Mucosa of descending colon (tissue), 3 donors: ENCODE results near the gene TUBGCP5. TPM values are rescaled to one million over a fixed set of nuclear protein-coding genes. Genes with fewer than 3 reads are reported as not detected.

ENCODE experiments used
- ATAC-seq: fragments of 200-7000 bp; cut with Tn5 transposase; one replicate; pipeline ENCODE4 v1.9.1; 2020; ENCODE audit warnings: mild to moderate bottlenecking, moderate library complexity
- DNase-seq, 3 donors: peaks; one replicate each; pipeline ENCODE4 v3.0.0-alpha.2; 2020
- H3K36me3 ChIP-seq: fragments of 200-600 bp; one replicate; pipeline ENCODE4 v1.8.0; 2021; ENCODE audit warnings: low read depth, mild to moderate bottlenecking
- H3K4me1 ChIP-seq: fragments of 200-600 bp; one replicate; pipeline ENCODE4 v1.8.0; 2021; ENCODE audit warnings: low read depth, mild to moderate bottlenecking
- H3K4me3 ChIP-seq: fragments of 200-600 bp; one replicate; pipeline ENCODE4 v1.8.0; 2021; ENCODE audit warnings: mild to moderate bottlenecking
- H3K9me3 ChIP-seq: fragments of 200-600 bp; one replicate; pipeline ENCODE4 v1.8.0; 2021; ENCODE audit warnings: mild to moderate bottlenecking
- intact Hi-C, 2 donors: fragments of 100-400 bp; cut with DNase I in 1 of 2; cut with micrococcal nuclease in 1 of 2; formaldehyde crosslinking; loops; one replicate each; pipeline versions ENCODE4 v1.11.0 to v1.11.1; 2022; cut with DNase I, micrococcal nuclease
- total RNA-seq, 3 donors: library from RNA; stranded (reverse); fragmentation: NEBNext Ultra II Directional in 2 of 3; extraction: Animal tissue kit (Norgen Biotek cat#: 25700) in 2 of 3; gene quantifications; one replicate each; pipeline versions ENCODE4 v1.2.1 to v1.2.4, GENCODE V29; 2021 to 2023
- TF ChIP-seq, protein P1 (sequence below): fragments of 200-600 bp; IDR thresholded peaks from one replicate; pipeline ENCODE4 v1.8.0; 2022; ENCODE audit warnings: antibody characterized with exemption, mild to moderate bottlenecking
- donor health status: DM: no; HTN: no; CAD: no; lungs with moderate emphysema.
- donor health status: DM: no; HTN: no; CAD: no.
- donor health status: DM: no; HTN: yes; CAD: no.

Gene TUBGCP5
- total RNA-seq, 3 donors from 2014 or later: 11.9 to 15.3 (median 13.8) TPM

- Histone ChIP-seq H3K4me3 (no peak overlapping the region), H3K36me3 (no peaks in the 10 kb centered on the region), H3K4me1 (peaks cover 4% of the 10 kb centered on the region), H3K9me3 (no peaks in the 10 kb centered on the region)
- DNase-seq (no peak), ATAC-seq (no peak)
- TF ChIP-seq, protein P1, sequence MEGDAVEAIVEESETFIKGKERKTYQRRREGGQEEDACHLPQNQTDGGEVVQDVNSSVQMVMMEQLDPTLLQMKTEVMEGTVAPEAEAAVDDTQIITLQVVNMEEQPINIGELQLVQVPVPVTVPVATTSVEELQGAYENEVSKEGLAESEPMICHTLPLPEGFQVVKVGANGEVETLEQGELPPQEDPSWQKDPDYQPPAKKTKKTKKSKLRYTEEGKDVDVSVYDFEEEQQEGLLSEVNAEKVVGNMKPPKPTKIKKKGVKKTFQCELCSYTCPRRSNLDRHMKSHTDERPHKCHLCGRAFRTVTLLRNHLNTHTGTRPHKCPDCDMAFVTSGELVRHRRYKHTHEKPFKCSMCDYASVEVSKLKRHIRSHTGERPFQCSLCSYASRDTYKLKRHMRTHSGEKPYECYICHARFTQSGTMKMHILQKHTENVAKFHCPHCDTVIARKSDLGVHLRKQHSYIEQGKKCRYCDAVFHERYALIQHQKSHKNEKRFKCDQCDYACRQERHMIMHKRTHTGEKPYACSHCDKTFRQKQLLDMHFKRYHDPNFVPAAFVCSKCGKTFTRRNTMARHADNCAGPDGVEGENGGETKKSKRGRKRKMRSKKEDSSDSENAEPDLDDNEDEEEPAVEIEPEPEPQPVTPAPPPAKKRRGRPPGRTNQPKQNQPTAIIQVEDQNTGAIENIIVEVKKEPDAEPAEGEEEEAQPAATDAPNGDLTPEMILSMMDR: no peak
- intact Hi-C loops: no loop called here
Measured at GRCh38 chr15:22954326-22954725, 85.0 kb downstream of the TUBGCP5 start.

- ATAC-seq (no peak), DNase-seq (no peak)
- TF ChIP-seq, protein P1: no peak
- no peak overlapping the region for H3K4me3 ChIP-seq
- no peaks in the 10 kb centered on the region for H3K9me3 ChIP-seq
- intact Hi-C loops: no loop called here
- H3K36me3 ChIP-seq: no peaks in the 10 kb centered on the region
- peaks cover 4% of the 10 kb centered on the region for H3K4me1 ChIP-seq
Measured at GRCh38 chr15:22952796-22953579, 86.4 kb downstream of the TUBGCP5 start.

DNA sequence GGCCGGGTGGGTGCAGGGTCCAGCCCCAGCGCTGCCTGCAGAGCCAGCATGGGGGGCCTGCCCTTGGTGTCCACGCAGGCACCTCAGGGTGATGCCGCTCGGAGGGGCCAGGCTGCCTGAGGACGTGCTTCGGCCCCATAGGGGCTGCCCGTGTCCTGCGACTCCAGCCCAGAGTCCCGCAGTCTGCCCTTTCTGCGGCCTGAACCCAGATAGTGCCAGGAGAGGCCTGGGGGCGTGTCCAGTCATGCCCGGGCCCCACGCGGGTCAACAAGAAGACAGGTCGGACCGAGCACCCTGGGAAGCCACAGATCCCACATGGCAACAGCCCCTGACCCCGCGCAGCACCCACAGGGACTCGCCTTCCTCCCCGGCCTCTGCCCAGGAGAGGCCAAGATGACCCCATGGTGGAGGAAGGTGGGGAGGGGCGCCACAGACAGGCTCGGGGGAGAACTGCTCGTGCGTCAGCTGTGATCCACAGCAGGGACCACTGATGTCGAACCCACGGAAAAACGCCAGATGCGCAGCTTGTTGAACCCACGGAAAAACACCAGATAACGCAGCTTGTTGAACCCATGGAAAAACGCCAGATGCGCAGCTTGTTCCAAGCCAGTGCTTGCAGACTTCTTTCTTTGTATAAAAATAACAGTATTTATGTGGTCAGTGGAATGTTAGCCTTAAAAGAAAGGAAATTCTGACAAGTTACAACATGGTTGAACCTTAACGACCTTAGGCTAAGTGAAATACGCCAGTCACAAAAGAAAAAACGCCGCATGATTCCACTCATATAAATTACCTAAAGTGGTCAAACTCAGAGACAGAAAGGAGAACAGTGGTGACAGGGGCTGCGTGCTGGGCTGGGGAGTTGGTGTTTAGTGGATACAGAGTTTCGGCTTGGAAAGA, 87.7 kb downstream of the TUBGCP5 start:
- no peaks in the 10 kb centered on the region for H3K9me3 ChIP-seq
- no peak for ATAC-seq
- H3K36me3 ChIP-seq: no peaks in the 10 kb centered on the region
- intact Hi-C loops: no loop called here
- no peak for DNase-seq
- H3K4me3 ChIP-seq: no peak overlapping the region
- TF ChIP-seq, protein P1: no peak
- H3K4me1 ChIP-seq: peaks cover 4% of the 10 kb centered on the region

- Histone ChIP-seq H3K4me1 (peaks cover under 1% of the 10 kb centered on the region), H3K4me3 (no peak overlapping the region), H3K36me3 (no peaks in the 10 kb centered on the region), H3K9me3 (no peaks in the 10 kb centered on the region)
- ATAC-seq (no peak), DNase-seq (no peak)
- intact Hi-C loops: no loop called here
- TF ChIP-seq, protein P1: no peak
Measured at GRCh38 chr15:22951031-22951380, 88.4 kb downstream of the TUBGCP5 start.

DNA sequence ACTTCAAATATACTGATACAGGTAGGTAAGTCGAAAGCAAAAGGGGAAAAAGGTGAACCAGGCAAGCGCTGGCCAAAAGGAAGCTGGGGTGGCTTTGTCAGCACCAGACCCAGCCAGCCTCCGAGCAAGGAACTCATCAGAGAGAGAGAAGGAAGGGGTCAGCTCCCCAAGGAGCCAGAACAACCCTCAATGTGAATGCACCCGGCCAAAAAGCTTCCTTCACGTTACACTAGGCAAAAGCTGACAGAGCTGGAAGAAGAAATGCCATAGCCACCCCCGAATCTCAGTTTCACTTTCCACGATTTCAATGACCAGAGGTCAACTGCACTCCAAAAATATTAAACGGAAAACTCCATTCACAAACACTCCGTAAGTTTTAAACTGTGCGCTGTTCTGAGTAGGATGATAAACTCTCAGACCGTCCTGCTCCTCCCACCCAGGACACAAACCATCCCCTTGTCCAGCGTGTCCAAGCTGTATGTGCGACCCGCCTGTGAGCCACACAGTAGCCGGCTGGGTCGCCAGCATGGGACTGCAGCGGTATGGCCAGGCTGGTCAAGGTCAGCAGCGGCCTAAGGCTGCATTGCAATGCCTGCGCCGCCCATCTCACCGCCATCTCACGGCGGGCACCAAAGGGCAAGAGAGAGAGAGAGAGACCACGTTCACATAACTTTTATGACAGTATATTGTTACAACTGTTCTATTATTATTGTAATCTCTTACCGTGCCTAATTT, 88.9 kb downstream of the TUBGCP5 start:
- no peaks in the 10 kb centered on the region for H3K36me3 ChIP-seq
- intact Hi-C loops: no loop called here
- ATAC-seq (no peak), DNase-seq (no peak)
- no peak overlapping the region for H3K4me3 ChIP-seq
- no peaks in the 10 kb centered on the region for H3K4me1 ChIP-seq
- TF ChIP-seq, protein P1: no peak
- no peaks in the 10 kb centered on the region for H3K9me3 ChIP-seq
